NCI-H1417 treated with DMSO at 0.1 percent for 48 hours (cell line): ENCODE measurements around the gene RTTN.
"Not testable (repeated sequence)": the region's sequence is repeated elsewhere in the genome, so short reads cannot be mapped to it uniquely, and the experiment has no call there.

Experiments used
- DNase-seq: peaks from one replicate; lab custom pipeline; 2025; lab: John Stamatoyannopoulos, UW

RTTN gene

GRCh38 chr18:69978732-69979715 lies 226.5 kb downstream of the RTTN start:
- DNase-seq, result no peak

GRCh38 chr18:69975294-69975693 lies 230.2 kb downstream of the RTTN start:
- DNase-seq, result not testable (repeated sequence)

DNA sequence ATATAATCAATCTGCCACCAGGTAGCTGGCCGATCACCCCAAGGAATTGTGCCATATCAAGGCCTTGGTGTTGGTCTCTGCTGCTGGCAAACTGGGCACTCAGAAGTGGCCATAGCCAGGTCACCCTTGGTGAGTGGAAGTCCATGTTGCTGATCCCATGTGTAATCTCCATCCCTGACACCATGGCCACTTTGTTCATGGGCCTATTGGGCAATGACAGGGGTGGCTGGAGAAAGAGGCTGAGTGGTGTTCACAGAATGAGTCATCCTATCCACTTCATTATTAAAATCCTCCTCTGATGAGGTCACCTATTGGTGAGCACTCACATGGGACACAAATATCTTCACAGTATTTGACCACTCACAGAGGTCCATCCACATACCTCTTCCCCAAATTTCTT lies 231.1 kb downstream of the RTTN start:
- DNase-seq, result no peak

- no peak for DNase-seq
Measured at GRCh38 chr18:69969491-69969890, 236.0 kb downstream of the RTTN start.

DNA sequence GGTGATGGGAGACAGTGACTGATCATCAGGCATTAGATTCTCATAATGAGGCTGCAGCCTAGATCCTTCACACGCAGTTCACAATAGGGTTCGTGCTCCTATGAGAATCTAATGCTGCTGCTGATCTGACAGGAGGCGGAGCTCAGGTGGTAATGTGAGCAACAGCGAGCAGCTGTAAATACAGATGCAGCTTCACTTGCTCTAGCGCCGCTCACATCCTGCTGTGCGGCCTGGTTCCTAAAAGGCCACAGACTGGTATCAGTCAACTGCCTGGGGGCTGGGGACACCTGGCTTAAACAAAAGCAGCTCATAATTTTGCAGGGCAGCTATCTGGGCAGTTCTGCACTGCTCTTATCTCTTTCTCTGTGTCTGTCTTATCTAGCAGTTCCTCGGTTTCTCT lies 237.4 kb downstream of the RTTN start:
- DNase-seq, result peak; percentile 75

GRCh38 chr18:69963196-69963595 lies 242.3 kb downstream of the RTTN start:
- DNase-seq, result no peak

GRCh38 chr18:69961718-69962117 lies 243.8 kb downstream of the RTTN start:
- DNase-seq, result no peak

DNA sequence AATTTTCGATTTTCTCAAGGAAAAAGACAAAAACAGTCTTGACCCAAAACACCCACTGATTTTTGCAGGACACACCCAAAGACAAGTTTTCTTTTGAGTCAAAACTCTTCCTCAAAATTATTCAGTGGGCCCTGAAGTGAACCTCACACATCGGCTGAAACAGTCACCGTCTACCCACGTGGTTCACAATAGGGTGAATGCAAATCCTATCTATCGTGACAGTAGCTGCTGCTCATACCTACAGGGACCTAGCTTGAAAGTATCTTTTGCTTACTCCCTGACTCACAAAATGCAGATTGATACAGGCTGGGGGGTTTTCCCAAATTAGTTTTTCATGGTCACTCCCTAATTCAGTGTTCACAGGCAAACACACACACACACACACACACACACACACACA lies 247.1 kb downstream of the RTTN start:
- no peak for DNase-seq

DNA sequence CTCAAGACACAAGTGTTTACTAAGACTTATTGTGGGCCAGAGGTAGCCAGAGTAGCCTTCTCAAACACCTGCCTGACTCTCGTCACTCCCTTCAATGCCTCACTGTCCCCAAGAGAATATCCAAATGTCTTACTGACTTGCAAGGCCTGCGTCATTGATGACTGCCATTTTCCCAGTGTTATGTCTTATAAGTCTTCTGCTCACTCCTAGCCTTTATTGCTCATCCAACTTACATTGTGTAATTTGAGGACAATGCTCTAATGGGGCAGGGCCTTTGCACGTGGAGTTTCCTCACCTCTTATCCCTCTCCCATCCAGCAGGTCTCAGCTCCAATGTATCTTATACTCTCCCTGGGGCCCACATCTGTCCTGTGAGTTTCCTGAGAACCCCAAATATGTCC lies 247.7 kb downstream of the RTTN start:
- no peak for DNase-seq

DNA sequence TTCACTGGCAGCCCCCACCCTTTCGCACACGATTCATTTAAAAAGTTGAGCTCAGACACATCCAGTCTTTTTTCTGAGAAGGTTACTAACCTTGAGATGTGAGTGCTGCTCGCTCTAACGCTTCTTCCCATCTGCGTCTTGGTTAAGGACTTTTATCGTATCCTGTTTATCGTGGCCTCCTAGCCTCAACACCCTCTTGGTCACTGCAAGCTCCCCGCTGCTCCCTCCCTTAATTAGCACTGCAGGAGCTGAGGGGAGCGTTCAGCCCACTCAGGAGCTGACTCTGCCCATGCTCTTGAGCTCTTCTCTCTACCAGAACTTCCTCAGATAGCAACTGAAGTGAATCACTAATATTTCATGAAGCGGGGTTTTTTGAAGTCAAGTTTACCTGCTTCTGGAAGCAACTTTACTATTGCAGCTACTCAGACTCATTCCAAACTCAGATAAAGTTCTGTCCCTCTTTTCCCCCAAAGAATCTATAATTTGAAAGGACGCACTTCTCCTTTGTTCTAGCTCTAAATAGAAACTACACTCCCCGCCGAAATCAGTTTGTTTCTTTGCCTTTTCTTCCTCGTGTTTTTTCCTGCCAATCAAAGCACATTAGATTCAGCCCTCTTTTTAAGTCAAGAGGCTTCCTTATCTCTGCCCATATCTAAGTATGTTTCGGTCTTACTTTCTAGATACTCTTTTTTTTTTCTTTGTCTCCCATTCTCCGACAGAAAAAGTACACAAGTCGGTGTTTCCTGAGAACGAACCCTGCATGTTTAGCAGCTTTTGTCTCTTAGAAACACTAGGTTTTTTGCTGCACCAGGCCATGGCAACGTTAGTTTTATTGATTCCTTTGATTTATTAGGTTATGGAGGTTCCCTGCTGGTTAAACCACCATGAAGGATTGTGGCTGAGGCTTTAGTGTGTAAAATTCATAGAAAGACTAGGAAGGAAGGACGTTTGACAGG lies 248.5 kb downstream of the RTTN start:
- no peak for DNase-seq

GRCh38 chr18:69956057-69956456 lies 249.4 kb downstream of the RTTN start:
- DNase-seq, result no peak

GRCh38 chr18:69954719-69955480 lies 250.6 kb downstream of the RTTN start:
- DNase-seq, result no peak

GRCh38 chr18:69953191-69953590 lies 252.3 kb downstream of the RTTN start:
- no peak for DNase-seq
